Mesothelial cell of epicardium (in vitro differentiated cells): Measurements from ENCODE around the gene MAT2A. TPM values are rescaled to one million over a fixed set of nuclear protein-coding genes. Genes with fewer than 3 reads are reported as not detected.
A peak's percentile ranks its signal among the peaks of the same experiment; 100 is the strongest.

Source experiments
- DNase-seq, 2 experiments: peaks; one replicate each; pipeline ENCODE4 v3.0.0; 2021; ENCODE audit warnings: low spot score in 2 of 2; ENCODE audit not compliant: unreplicated experiment in 2 of 2
- H3K27ac Mint-ChIP-seq: 2 replicates; pipeline ENCODE4 v1.8.0; 2021; ENCODE audit warnings: mixed read lengths
- H3K27me3 Mint-ChIP-seq: 2 replicates; pipeline ENCODE4 v1.8.0; 2021; ENCODE audit warnings: low read depth, mixed read lengths
- H3K36me3 Mint-ChIP-seq: 2 replicates; pipeline ENCODE4 v1.8.0; 2021; ENCODE audit warnings: mixed read lengths
- H3K4me1 Mint-ChIP-seq: 2 replicates; pipeline ENCODE4 v1.8.0; 2021; ENCODE audit warnings: mixed read lengths
- H3K4me3 Mint-ChIP-seq: 2 replicates; pipeline ENCODE4 v1.8.0; 2021; ENCODE audit warnings: mild to moderate bottlenecking, moderate library complexity, mixed read lengths
- H3K9me3 Mint-ChIP-seq: 2 replicates; pipeline ENCODE4 v1.8.0; 2021; ENCODE audit warnings: mixed read lengths
- CTCF ChIP-seq: fragments of 200-600 bp; sonication (generic); IDR thresholded peaks from one replicate; pipeline ENCODE4 v1.5.0; 2021; ENCODE audit warnings: antibody characterized with exemption; ENCODE audit not compliant: unreplicated experiment
- total RNA-seq: library from RNA; stranded (reverse); gene quantifications from 3 replicates; pipeline ENCODE4 v1.2.1, GENCODE V29; 2021

MAT2A gene
- total RNA-seq, 1 donor from 2014 or later = 274 TPM

GRCh38 chr2:85577063-85577385 lies 38.1 kb downstream of the MAT2A start:
- Mint-ChIP-seq H3K27ac (peak overlapping the region; percentile 96), H3K4me1 (peaks cover 42% of the 10 kb centered on the region), H3K36me3 (peaks cover 7% of the 10 kb centered on the region), H3K9me3 (no peaks in the 10 kb centered on the region), H3K27me3 (peaks cover 5% of the 10 kb centered on the region), H3K4me3 (peak overlapping the region; percentile 79)
- no peak for TF ChIP-seq CTCF
- no peak for DNase-seq

GRCh38 chr2:85577386-85578242 lies 38.6 kb downstream of the MAT2A start, which contains the start of gene VAMP8:
Gene VAMP8 (plus strand): TSS chr2:85577586. CDS start chr2:85577647, 61 bp downstream.
- Mint-ChIP-seq H3K27ac (peak within 1 kb of the TSS; percentile 96), H3K4me3 (peak within 1 kb of the TSS; percentile 79), H3K36me3 (peaks cover 7% of the 10 kb centered on the region), H3K9me3 (no peaks in the 10 kb centered on the region), H3K4me1 (peaks cover 42% of the 10 kb centered on the region), H3K27me3 (peaks cover 2% of the 10 kb centered on the region)
- peak in 1 of 2 experiments; percentile 57 for DNase-seq
- no peak for TF ChIP-seq CTCF

GRCh38 chr2:85578243-85579180 lies 39.5 kb downstream of the MAT2A start:
- H3K9me3 Mint-ChIP-seq = no peaks in the 10 kb centered on the region
- TF ChIP-seq CTCF = no peak
- peak overlapping the region; percentile 79 for H3K4me3 Mint-ChIP-seq
- H3K27me3 Mint-ChIP-seq = no peaks in the 10 kb centered on the region
- H3K4me1 Mint-ChIP-seq = peaks cover 42% of the 10 kb centered on the region
- peak overlapping the region; percentile 96 for H3K27ac Mint-ChIP-seq
- DNase-seq = no peak
- peaks cover 7% of the 10 kb centered on the region for H3K36me3 Mint-ChIP-seq

GRCh38 chr2:85579266-85579935 lies 40.4 kb downstream of the MAT2A start:
- DNase-seq = no peak
- H3K4me3 Mint-ChIP-seq = peak overlapping the region; percentile 79
- no peak for TF ChIP-seq CTCF
- H3K9me3 Mint-ChIP-seq = no peaks in the 10 kb centered on the region
- H3K4me1 Mint-ChIP-seq = peaks cover 42% of the 10 kb centered on the region
- no peaks in the 10 kb centered on the region for H3K27me3 Mint-ChIP-seq
- H3K36me3 Mint-ChIP-seq = peaks cover 7% of the 10 kb centered on the region
- H3K27ac Mint-ChIP-seq = peak overlapping the region; percentile 96

GRCh38 chr2:85580206-85580605 lies 41.2 kb downstream of the MAT2A start:
- TF ChIP-seq CTCF = no peak
- peak overlapping the region; percentile 39 for H3K27ac Mint-ChIP-seq
- DNase-seq = no peak
- H3K4me3 Mint-ChIP-seq = no peak overlapping the region
- H3K27me3 Mint-ChIP-seq = no peaks in the 10 kb centered on the region
- peaks cover 43% of the 10 kb centered on the region for H3K4me1 Mint-ChIP-seq
- H3K36me3 Mint-ChIP-seq = peaks cover 7% of the 10 kb centered on the region
- H3K9me3 Mint-ChIP-seq = no peaks in the 10 kb centered on the region
